Thoracic aorta (tissue), 2 donors: ENCODE data around the gene EAF2. TPM values are rescaled to one million over a fixed set of nuclear protein-coding genes. Genes with fewer than 3 reads are reported as not detected.

Experiments
- ATAC-seq: fragments of 150-250 bp; one replicate; pipeline ENCODE4 v1.8.0; 2017; ENCODE audit warnings: low read depth; ENCODE audit not compliant: insufficient number of reproducible peaks, low FRiP score
- DNase-seq: peaks from one replicate; pipeline ENCODE4 v3.0.0-alpha.2; 2020; ENCODE audit warnings: low spot score
- H3K27ac ChIP-seq, 2 donors: fragments of 200-600 bp; sonication (generic); 1 replicate in 1 of 2; 2 replicates in 1 of 2; pipeline ENCODE4 v1.5.1; 2016; ENCODE audit warnings: mild to moderate bottlenecking in 2 of 2, moderate library complexity in 2 of 2
- H3K27me3 ChIP-seq: fragments of 200-600 bp; sonication (generic); replicated peaks from 2 replicates; pipeline ENCODE4 v1.6.0; 2016; ENCODE audit warnings: mild to moderate bottlenecking; ENCODE audit not compliant: insufficient read depth
- H3K36me3 ChIP-seq: fragments of 200-600 bp; sonication (generic); one replicate; pipeline ENCODE4 v1.5.1; 2016
- H3K4me1 ChIP-seq, 2 donors: fragments of 200-600 bp; sonication (generic); 1 replicate in 1 of 2; 2 replicates in 1 of 2; pipeline versions ENCODE4 v1.5.1 to v1.6.0; 2016; ENCODE audit warnings: low read depth in 2 of 2, mild to moderate bottlenecking in 1 of 2; ENCODE audit not compliant: control insufficient read depth in 1 of 2
- H3K4me3 ChIP-seq: fragments of 200-600 bp; sonication (generic); 2 replicates; pipeline ENCODE4 v1.5.1; 2016; ENCODE audit warnings: mild to moderate bottlenecking
- H3K9me3 ChIP-seq: fragments of 200-600 bp; sonication (generic); 2 replicates; pipeline ENCODE4 v1.5.1; 2016
- CTCF ChIP-seq: fragments of 200-600 bp; sonication (generic); IDR thresholded peaks from one replicate; pipeline ENCODE4 v1.5.1; 2019; ENCODE audit warnings: antibody characterized with exemption
- total RNA-seq, 2 donors: library from RNA; depleted of rRNA; stranded (reverse); fragments of >200 nt; gene quantifications; one replicate each; pipeline versions ENCODE4 v1.1.0 to v1.2.3, GENCODE V29; 2016

EAF2 gene
- total RNA-seq, 2 donors from 2014 or later: 3.7 to 5.1 TPM

- Histone ChIP-seq H3K36me3 (peaks cover 9% of the 10 kb centered on the region), H3K4me3 (no peak overlapping the region), H3K4me1 (peaks cover 5 to 17% of the 10 kb centered on the region in 2 donors), H3K9me3 (peaks cover 4% of the 10 kb centered on the region), H3K27ac (no peak overlapping the region), H3K27me3 (no peaks in the 10 kb centered on the region)
- ATAC-seq (no peak), DNase-seq (no peak)
- no peak for TF ChIP-seq CTCF
Measured at GRCh38 chr3:121819236-121819635, 15.8 kb upstream of the EAF2 start.

GRCh38 chr3:121821421-121822199 lies 13.4 kb upstream of the EAF2 start:
- no peak for TF ChIP-seq CTCF
- Histone ChIP-seq H3K4me1 (peaks cover 5 to 17% of the 10 kb centered on the region in 2 donors), H3K4me3 (peak overlapping the region; percentile 18), H3K27ac (peak overlapping the region; percentile 57 to 75), H3K9me3 (peaks cover 4% of the 10 kb centered on the region), H3K27me3 (no peaks in the 10 kb centered on the region), H3K36me3 (peaks cover 23% of the 10 kb centered on the region)
- DNase-seq: no peak
- no peak for ATAC-seq

- no peak overlapping the region for H3K27ac ChIP-seq
- H3K9me3 ChIP-seq: peaks cover 4% of the 10 kb centered on the region
- DNase-seq (no peak), ATAC-seq (no peak)
- no peak for TF ChIP-seq CTCF
- no peaks in the 10 kb centered on the region for H3K27me3 ChIP-seq
- no peak overlapping the region for H3K4me3 ChIP-seq
- H3K36me3 ChIP-seq: peaks cover 30% of the 10 kb centered on the region
- peaks cover 5 to 17% of the 10 kb centered on the region in 2 donors for H3K4me1 ChIP-seq
Measured at GRCh38 chr3:121822973-121823372, 12.0 kb upstream of the EAF2 start.

GRCh38 chr3:121834157-121834670 lies 795 bp upstream of the EAF2 start:
- no peak for ATAC-seq
- H3K36me3 ChIP-seq: peaks cover 3% of the 10 kb centered on the region
- no peak for TF ChIP-seq CTCF

GRCh38 chr3:121835465-121835801 lies 424 bp downstream of the EAF2 start:
- no peaks in the 10 kb centered on the region for H3K9me3 ChIP-seq
- TF ChIP-seq CTCF: no peak
- peaks cover 3% of the 10 kb centered on the region for H3K36me3 ChIP-seq
- H3K27me3 ChIP-seq: no peaks in the 10 kb centered on the region
- peaks cover 4 to 23% of the 10 kb centered on the region in 2 donors for H3K4me1 ChIP-seq
- H3K4me3 ChIP-seq: peak overlapping the region; percentile 88
- DNase-seq (no peak), ATAC-seq (peak; percentile 10)
- peak overlapping the region; percentile 33 to 74 for H3K27ac ChIP-seq

More at GRCh38 chr3:121834157-121834670, 795 bp upstream of the EAF2 start:
- DNase-seq: no peak
- peaks cover 4 to 23% of the 10 kb centered on the region in 2 donors for H3K4me1 ChIP-seq
- H3K27ac ChIP-seq: peak overlapping the region; percentile 67 to 74
- no peaks in the 10 kb centered on the region for H3K27me3 ChIP-seq
- peak overlapping the region; percentile 88 for H3K4me3 ChIP-seq
- H3K9me3 ChIP-seq: no peaks in the 10 kb centered on the region
